OCI-LY3 (cell line): Measurements from ENCODE around the gene ITGA7.

ENCODE experiments used
- H2AFZ ChIP-seq: fragments of 200-600, 300-600 bp; shearing (Covaris generic); 2 replicates; pipeline ENCODE4 v1.6.0; 2014; ENCODE audit warnings: antibody characterized with exemption, low read depth, low read length
- H3K27ac ChIP-seq: fragments of 200-600, 300-600 bp; sonication (generic); 2 replicates; pipeline ENCODE4 v1.5.1; 2014; ENCODE audit warnings: mild to moderate bottlenecking, low read length, moderate library complexity, mixed read lengths
- H3K27me3 ChIP-seq: fragments of 200-600, 300-600 bp; sonication (generic); 2 replicates; pipeline ENCODE4 v1.6.1; 2014; ENCODE audit warnings: low read depth, low read length, mixed read lengths
- H3K36me3 ChIP-seq: fragments of 200-600, 300-600 bp; sonication (generic); replicated peaks from 2 replicates; pipeline ENCODE3; 2014; ENCODE audit warnings: low read depth, low read length, mixed read lengths
- H3K4me1 ChIP-seq: fragments of 300-600, 200-600 bp; sonication (generic); 2 replicates; pipeline ENCODE4 v1.6.1; 2014; ENCODE audit warnings: low read length, mixed read lengths
- H3K4me2 ChIP-seq: fragments of 200-600, 300-600 bp; sonication (generic); 2 replicates; pipeline ENCODE4 v1.6.1; 2014; ENCODE audit warnings: low read length, mixed read lengths
- H3K4me3 ChIP-seq: fragments of 300-600, 200-600 bp; sonication (generic); 2 replicates; pipeline ENCODE4 v1.5.1; 2014; ENCODE audit warnings: antibody characterized with exemption, mild to moderate bottlenecking, low read length, moderate library complexity
- H3K79me2 ChIP-seq: fragments of 300-600, 200-600 bp; shearing (Covaris generic); 2 replicates; pipeline ENCODE4 v1.6.1; 2014; ENCODE audit warnings: mild to moderate bottlenecking, low read length, mixed read lengths
- H3K9ac ChIP-seq: fragments of 300-600, 200-600 bp; shearing (Covaris generic); 2 replicates; pipeline ENCODE4 v1.6.0; 2014; ENCODE audit warnings: mild to moderate bottlenecking, low read length, moderate library complexity
- H3K9me3 ChIP-seq: fragments of 200-600, 300-600 bp; shearing (Covaris generic); 2 replicates; pipeline ENCODE4 v1.6.1; 2014; ENCODE audit warnings: low read length, mixed read lengths; ENCODE audit not compliant: insufficient read depth
- H4K20me1 ChIP-seq: fragments of 200-600, 300-600 bp; sonication (generic); 2 replicates; pipeline ENCODE4 v1.6.1; 2016; ENCODE audit warnings: low read length, mixed read lengths; ENCODE audit not compliant: insufficient read depth
- CTCF ChIP-seq: fragments of 200-600, 300-600 bp; sonication (generic); IDR thresholded peaks from 2 replicates; pipeline ENCODE4 v1.5.1; 2014; ENCODE audit warnings: antibody characterized with exemption, low read length, low read depth
- EZH2phosphoT487 ChIP-seq: fragments of 200-600 bp; shearing (Covaris generic); IDR thresholded peaks from 2 replicates; pipeline ENCODE4 v1.6.1; 2018; ENCODE audit warnings: antibody characterized with exemption, mixed run types, low read depth

ITGA7 gene

DNA sequence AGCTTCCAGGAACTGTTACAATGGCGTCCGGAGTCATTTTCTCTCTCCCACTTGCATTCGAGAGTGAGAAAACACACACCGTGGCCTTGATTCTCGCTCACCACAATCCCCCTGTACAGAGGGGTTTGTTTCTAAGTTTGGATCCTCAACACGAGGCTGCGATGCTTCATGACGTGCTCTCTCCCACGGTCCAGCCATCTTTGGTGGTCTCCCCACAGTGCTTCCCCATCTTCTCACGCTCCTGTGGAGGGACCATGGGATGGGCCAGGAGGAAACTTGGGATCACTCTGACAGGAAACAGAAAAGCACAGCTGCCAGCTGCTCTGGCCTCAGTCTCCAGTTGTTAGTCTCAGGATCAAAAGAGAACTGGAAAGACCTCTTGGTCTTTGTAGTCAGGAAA lies 42.9 kb downstream of the ITGA7 start:
- Histone ChIP-seq H3K4me1 (no peaks in the 10 kb centered on the region), H3K9ac (no peak overlapping the region), H4K20me1 (no peaks in the 10 kb centered on the region), H3K79me2 (no peaks in the 10 kb centered on the region), H3K9me3 (no peaks in the 10 kb centered on the region), H3K27ac (no peak overlapping the region), H3K36me3 (no peaks in the 10 kb centered on the region), H2AFZ (no peak overlapping the region), H3K4me3 (no peak overlapping the region), H3K27me3 (peaks cover 13% of the 10 kb centered on the region; the same call in 1 of the 2 replicates), H3K4me2 (no peak overlapping the region)
- no peak for TF ChIP-seq EZH2phosphoT487
- no peak for TF ChIP-seq CTCF

DNA sequence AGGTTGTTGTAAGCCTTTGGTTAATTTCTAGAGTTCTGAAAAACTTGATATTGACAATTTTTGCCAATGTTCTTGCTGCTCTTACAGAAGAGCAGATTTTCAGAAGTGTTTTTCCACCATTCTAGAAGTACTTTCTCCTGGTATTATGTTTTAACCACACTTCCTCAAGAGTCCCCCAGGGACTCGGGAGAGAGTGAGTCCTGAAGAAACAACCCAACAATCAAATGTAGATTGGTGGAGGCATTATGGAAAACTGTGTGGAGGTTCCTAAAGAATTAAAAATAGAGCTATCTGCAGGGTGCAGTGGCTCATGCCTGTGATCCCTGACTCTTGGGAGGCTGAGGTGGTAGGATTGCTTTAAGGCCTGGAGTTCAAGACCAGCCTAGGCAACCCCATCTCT lies 44.3 kb downstream of the ITGA7 start:
- H3K4me3 ChIP-seq, result no peak overlapping the region
- H3K27me3 ChIP-seq, result peaks cover 13% of the 10 kb centered on the region; the same call in 1 of the 2 replicates
- H3K79me2 ChIP-seq, result no peaks in the 10 kb centered on the region
- H3K36me3 ChIP-seq, result no peaks in the 10 kb centered on the region
- no peak overlapping the region for H3K27ac ChIP-seq
- TF ChIP-seq EZH2phosphoT487 (no peak), CTCF (no peak)
- H3K9ac ChIP-seq, result no peak overlapping the region
- H4K20me1 ChIP-seq, result no peaks in the 10 kb centered on the region
- no peak overlapping the region for H2AFZ ChIP-seq
- no peaks in the 10 kb centered on the region for H3K4me1 ChIP-seq
- H3K4me2 ChIP-seq, result no peak overlapping the region
- no peaks in the 10 kb centered on the region for H3K9me3 ChIP-seq

GRCh38 chr12:55659486-55660385 lies 48.0 kb downstream of the ITGA7 start:
- Histone ChIP-seq H3K9ac (no peak overlapping the region), H4K20me1 (no peaks in the 10 kb centered on the region)
- TF ChIP-seq EZH2phosphoT487 (no peak), CTCF (peak; percentile 46)

GRCh38 chr12:55658635-55659391 lies 48.9 kb downstream of the ITGA7 start:
- Histone ChIP-seq H3K4me3 (no peak overlapping the region), H3K27me3 (peaks cover 18% of the 10 kb centered on the region), H3K36me3 (no peaks in the 10 kb centered on the region)

More at GRCh38 chr12:55659486-55660385, 48.0 kb downstream of the ITGA7 start:
- Histone ChIP-seq H3K9me3 (no peaks in the 10 kb centered on the region), H3K27me3 (peaks cover 18% of the 10 kb centered on the region), H3K27ac (no peak overlapping the region), H3K4me3 (no peak overlapping the region), H2AFZ (no peak overlapping the region), H3K4me1 (no peaks in the 10 kb centered on the region), H3K79me2 (no peaks in the 10 kb centered on the region), H3K4me2 (no peak overlapping the region), H3K36me3 (no peaks in the 10 kb centered on the region)

More at GRCh38 chr12:55658635-55659391, 48.9 kb downstream of the ITGA7 start:
- no peaks in the 10 kb centered on the region for H3K9me3 ChIP-seq
- no peak overlapping the region for H3K27ac ChIP-seq
- no peak overlapping the region for H3K9ac ChIP-seq
- no peaks in the 10 kb centered on the region for H4K20me1 ChIP-seq
- TF ChIP-seq EZH2phosphoT487, result no peak
- TF ChIP-seq CTCF, result no peak
- H2AFZ ChIP-seq, result no peak overlapping the region
- no peaks in the 10 kb centered on the region for H3K79me2 ChIP-seq
- no peak overlapping the region for H3K4me2 ChIP-seq
- no peaks in the 10 kb centered on the region for H3K4me1 ChIP-seq
